ENCODE results near the gene PLCB1.
A peak's percentile ranks its signal among the peaks of the same experiment; 100 is the strongest.

Gene PLCB1

GRCh38 chr20:8930726-8931125, 798.7 kb downstream of the PLCB1 start:
- H3K4me3 ChIP-seq: no peak overlapping the region
- TF ChIP-seq, protein P1, sequence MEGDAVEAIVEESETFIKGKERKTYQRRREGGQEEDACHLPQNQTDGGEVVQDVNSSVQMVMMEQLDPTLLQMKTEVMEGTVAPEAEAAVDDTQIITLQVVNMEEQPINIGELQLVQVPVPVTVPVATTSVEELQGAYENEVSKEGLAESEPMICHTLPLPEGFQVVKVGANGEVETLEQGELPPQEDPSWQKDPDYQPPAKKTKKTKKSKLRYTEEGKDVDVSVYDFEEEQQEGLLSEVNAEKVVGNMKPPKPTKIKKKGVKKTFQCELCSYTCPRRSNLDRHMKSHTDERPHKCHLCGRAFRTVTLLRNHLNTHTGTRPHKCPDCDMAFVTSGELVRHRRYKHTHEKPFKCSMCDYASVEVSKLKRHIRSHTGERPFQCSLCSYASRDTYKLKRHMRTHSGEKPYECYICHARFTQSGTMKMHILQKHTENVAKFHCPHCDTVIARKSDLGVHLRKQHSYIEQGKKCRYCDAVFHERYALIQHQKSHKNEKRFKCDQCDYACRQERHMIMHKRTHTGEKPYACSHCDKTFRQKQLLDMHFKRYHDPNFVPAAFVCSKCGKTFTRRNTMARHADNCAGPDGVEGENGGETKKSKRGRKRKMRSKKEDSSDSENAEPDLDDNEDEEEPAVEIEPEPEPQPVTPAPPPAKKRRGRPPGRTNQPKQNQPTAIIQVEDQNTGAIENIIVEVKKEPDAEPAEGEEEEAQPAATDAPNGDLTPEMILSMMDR (IDR thresholded peaks at IDR 0.05): no peak
- DNase-seq (ENCODE audit: low spot score): no peak
- no peak overlapping the region for H3K27ac ChIP-seq

- DNase-seq (ENCODE audit: low spot score): no peak
- TF ChIP-seq, protein P1 (IDR thresholded peaks at IDR 0.05): no peak
- Histone ChIP-seq H3K27ac (peak overlapping the region in 1 of 2 donors; percentile 63), H3K4me3 (no peak overlapping the region)
These were observed 800.4 kb downstream of the PLCB1 start for GRCh38 chr20:8932192-8933165.

DNA sequence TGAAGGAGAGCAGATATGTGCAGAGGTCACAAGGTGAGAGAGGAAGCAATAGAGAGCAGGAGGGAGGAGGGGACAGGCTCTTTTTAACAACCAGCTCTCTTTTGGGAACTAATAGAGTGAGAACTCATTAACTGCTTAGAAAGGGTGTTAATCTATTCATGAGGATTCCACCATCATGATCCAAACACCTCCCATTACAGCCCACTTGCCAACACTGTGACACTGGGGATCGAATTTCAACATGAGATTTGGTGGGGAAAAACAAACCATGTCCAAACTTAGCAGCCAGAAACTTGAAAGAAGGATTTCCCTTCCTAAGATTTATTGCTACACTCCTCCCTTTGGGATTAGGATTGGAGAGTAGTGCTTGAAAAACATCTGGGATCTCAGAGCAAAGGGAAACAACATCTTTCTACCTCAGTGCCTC, 801.3 kb downstream of the PLCB1 start:
- TF ChIP-seq, protein P1 (IDR thresholded peaks at IDR 0.05): no peak
- no peak for DNase-seq (ENCODE audit: low spot score)
- peak overlapping the region in 1 of 2 donors; percentile 51 for H3K27ac ChIP-seq
- no peak overlapping the region for H3K4me3 ChIP-seq

GRCh38 chr20:8934362-8934761, 802.3 kb downstream of the PLCB1 start:
- Histone ChIP-seq H3K4me3 (no peak overlapping the region), H3K27ac (no peak overlapping the region)
- TF ChIP-seq, protein P1 (IDR thresholded peaks at IDR 0.05): no peak
- no peak for DNase-seq (ENCODE audit: low spot score)
